Caco-2 (cell line): Measurements from ENCODE around the gene SELENOW. TPM values are rescaled to one million over a fixed set of nuclear protein-coding genes. Genes with fewer than 3 reads are reported as not detected.
"Not testable (repeated sequence)": the region's sequence is repeated elsewhere in the genome, so short reads cannot be mapped to it uniquely, and the experiment has no call there.

Source experiments
- BruUV-seq: library from RNA; stranded (reverse); fragments of 400-500 nt; replicated peaks from 2 replicates; lab custom pipeline; 2021; lab: Mats Ljungman, UMichigan
- CTCF ChIA-PET: fragments of 300-600 bp; sonication (Branson Sonifier 250); formaldehyde crosslinking; loops from one replicate; lab custom pipeline; 2022; ENCODE audit warnings: antibody characterized with exemption; lab: Charles Lee
- POLR2A ChIA-PET: fragments of 300-600 bp; sonication (Branson Sonifier 250); formaldehyde crosslinking; loops from one replicate; lab custom pipeline; 2022; ENCODE audit warnings: antibody characterized with exemption; lab: Charles Lee
- DNase-seq, 2 experiments: peaks; one replicate each; pipeline versions ENCODE4 v3.0.0 to v3.0.0-alpha.2; 2020 to 2022
- H3K27me3 ChIP-seq: replicated peaks from 2 replicates; pipeline ENCODE4 v1.6.0; 2011; ENCODE audit warnings: low read length; ENCODE audit not compliant: control insufficient read depth, insufficient read depth
- H3K36me3 ChIP-seq: 2 replicates; pipeline ENCODE4 v1.5.1; 2011; ENCODE audit warnings: low read length; ENCODE audit not compliant: control insufficient read depth, insufficient read depth
- H3K4me1 ChIP-seq: fragments of 250-450 bp; sonication (Bioruptor Pico); 2 replicates; pipeline ENCODE4 v1.5.1; 2020; ENCODE audit warnings: mild to moderate bottlenecking
- H3K4me3 ChIP-seq: 2 replicates; pipeline ENCODE4 v1.5.1; 2011; ENCODE audit warnings: low read depth, mild to moderate bottlenecking, control low read depth, low read length
- H3K9me3 ChIP-seq: fragments of 250-450 bp; sonication (Bioruptor Pico); 2 replicates; pipeline ENCODE4 v1.5.1; 2020; ENCODE audit warnings: mild to moderate bottlenecking, moderate library complexity
- H3K27ac Mint-ChIP-seq: one replicate; pipeline ENCODE4 v1.8.0; 2022; ENCODE audit warnings: mixed read lengths; ENCODE audit not compliant: unreplicated experiment
- H3K27me3 Mint-ChIP-seq: one replicate; pipeline ENCODE4 v1.8.0; 2022; ENCODE audit warnings: mixed read lengths; ENCODE audit not compliant: insufficient read depth, unreplicated experiment
- H3K36me3 Mint-ChIP-seq: one replicate; pipeline ENCODE4 v1.8.0; 2022; ENCODE audit warnings: mild to moderate bottlenecking, mixed read lengths; ENCODE audit not compliant: insufficient read depth, unreplicated experiment
- H3K4me1 Mint-ChIP-seq: one replicate; pipeline ENCODE4 v1.8.0; 2022; ENCODE audit warnings: low read depth, mixed read lengths; ENCODE audit not compliant: unreplicated experiment
- H3K4me3 Mint-ChIP-seq: one replicate; pipeline ENCODE4 v1.8.0; 2022; ENCODE audit warnings: mild to moderate bottlenecking, moderate library complexity, mixed read lengths; ENCODE audit not compliant: unreplicated experiment
- H3K9me3 Mint-ChIP-seq: one replicate; pipeline ENCODE4 v1.8.0; 2022; ENCODE audit warnings: mixed read lengths; ENCODE audit not compliant: unreplicated experiment
- intact Hi-C: fragments of 100-400 bp; cut with micrococcal nuclease; formaldehyde crosslinking; loops from one replicate; pipeline ENCODE4 v1.10.0; 2022; ENCODE audit not compliant: unreplicated experiment
- total RNA-seq: library from RNA; stranded (reverse); gene quantifications from 2 replicates; pipeline ENCODE4 v1.2.3, GENCODE V29; 2022
- TF ChIP-seq, protein P1 (sequence below), 2 experiments: fragments of 200-600 bp in 1 of 2; IDR thresholded peaks; 1 replicate in 1 of 2; 2 replicates in 1 of 2; pipeline versions ENCODE4 v1.5.1 to v1.8.0; 2011 to 2022; ENCODE audit warnings: antibody characterized with exemption in 1 of 2, control low read depth in 1 of 2, inconsistent platforms in 1 of 2, low read depth in 1 of 2, low read length in 1 of 2, mild to moderate bottlenecking in 1 of 2, moderate library complexity in 1 of 2; ENCODE audit not compliant: insufficient read depth in 1 of 2, severe bottlenecking in 1 of 2, unreplicated experiment in 1 of 2

SELENOW gene
- total RNA-seq, 1 experiment from 2014 or later = 110 TPM

- POLR2A ChIA-PET = interaction anchor here (0.7 kb wide), 1 partner anchor 83 kb away, joined by 5 read pairs; no protein-coding TSS in a partner anchor
- no TSS peak for BruUV-seq
- no peaks in the 10 kb centered on the region for H3K9me3 Mint-ChIP-seq
Observed at GRCh38 chr19:47786566-47786965, 8.1 kb downstream of the SELENOW start.

GRCh38 chr19:47787307-47787706 lies 8.8 kb downstream of the SELENOW start:
- CTCF ChIA-PET = interaction anchor here (3.3 kb wide), 1 partner anchor 20 kb away, joined by 20 read pairs; no protein-coding TSS in a partner anchor

More at GRCh38 chr19:47786566-47786965, 8.1 kb downstream of the SELENOW start:
- Mint-ChIP-seq H3K4me3 (no peak overlapping the region), H3K36me3 (peaks cover 47% of the 10 kb centered on the region), H3K27ac (no peak overlapping the region), H3K27me3 (no peaks in the 10 kb centered on the region), H3K4me1 (peaks cover 2% of the 10 kb centered on the region)
- intact Hi-C loops = no loop called here
- no peak for DNase-seq
- Histone ChIP-seq H3K27me3 (no peaks in the 10 kb centered on the region), H3K36me3 (no peaks in the 10 kb centered on the region; the same call in 1 of the 2 replicates), H3K4me3 (no peak overlapping the region), H3K4me1 (no peaks in the 10 kb centered on the region), H3K9me3 (no peaks in the 10 kb centered on the region)
- TF ChIP-seq, protein P1, sequence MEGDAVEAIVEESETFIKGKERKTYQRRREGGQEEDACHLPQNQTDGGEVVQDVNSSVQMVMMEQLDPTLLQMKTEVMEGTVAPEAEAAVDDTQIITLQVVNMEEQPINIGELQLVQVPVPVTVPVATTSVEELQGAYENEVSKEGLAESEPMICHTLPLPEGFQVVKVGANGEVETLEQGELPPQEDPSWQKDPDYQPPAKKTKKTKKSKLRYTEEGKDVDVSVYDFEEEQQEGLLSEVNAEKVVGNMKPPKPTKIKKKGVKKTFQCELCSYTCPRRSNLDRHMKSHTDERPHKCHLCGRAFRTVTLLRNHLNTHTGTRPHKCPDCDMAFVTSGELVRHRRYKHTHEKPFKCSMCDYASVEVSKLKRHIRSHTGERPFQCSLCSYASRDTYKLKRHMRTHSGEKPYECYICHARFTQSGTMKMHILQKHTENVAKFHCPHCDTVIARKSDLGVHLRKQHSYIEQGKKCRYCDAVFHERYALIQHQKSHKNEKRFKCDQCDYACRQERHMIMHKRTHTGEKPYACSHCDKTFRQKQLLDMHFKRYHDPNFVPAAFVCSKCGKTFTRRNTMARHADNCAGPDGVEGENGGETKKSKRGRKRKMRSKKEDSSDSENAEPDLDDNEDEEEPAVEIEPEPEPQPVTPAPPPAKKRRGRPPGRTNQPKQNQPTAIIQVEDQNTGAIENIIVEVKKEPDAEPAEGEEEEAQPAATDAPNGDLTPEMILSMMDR (IDR thresholded peaks at IDR 0.05; ENCODE audit: insufficient read depth in 1 of 2, low read depth in 1 of 2, low read length in 1 of 2, severe bottlenecking in 1 of 2, unreplicated experiment in 1 of 2) = no peak
- CTCF ChIA-PET = interaction anchor here (3.3 kb wide), 1 partner anchor 20 kb away, joined by 20 read pairs; no protein-coding TSS in a partner anchor

GRCh38 chr19:47789811-47790210 lies 11.3 kb downstream of the SELENOW start:
- H3K9me3 ChIP-seq, H3K27me3 Mint-ChIP-seq, BruUV-seq, H3K4me1 ChIP-seq, H3K4me3 Mint-ChIP-seq, H3K4me3 ChIP-seq, H3K27me3 ChIP-seq, H3K9me3 Mint-ChIP-seq, DNase-seq, CTCF ChIA-PET, H3K4me1 Mint-ChIP-seq, H3K36me3 ChIP-seq, H3K27ac Mint-ChIP-seq: not testable (repeated sequence)
- intact Hi-C loops = loop anchor here (1.0 to 2.0 kb wide), 2 partner anchors 45 to 77 kb away; partner anchors contain the start of genes EHD2 and NOP53
- peaks cover 25% of the 10 kb centered on the region for H3K36me3 Mint-ChIP-seq
- POLR2A ChIA-PET = interaction anchor here (0.7 kb wide), 1 partner anchor 414 kb away, joined by 7 read pairs; no protein-coding TSS in a partner anchor

More at GRCh38 chr19:47787307-47787706, 8.8 kb downstream of the SELENOW start:
- POLR2A ChIA-PET, H3K9me3 Mint-ChIP-seq, H3K4me3 ChIP-seq, H3K4me1 ChIP-seq, H3K27me3 Mint-ChIP-seq, BruUV-seq, intact Hi-C loops, H3K27me3 ChIP-seq, H3K9me3 ChIP-seq, H3K36me3 ChIP-seq, H3K4me3 Mint-ChIP-seq, DNase-seq, H3K27ac Mint-ChIP-seq, H3K4me1 Mint-ChIP-seq: not testable (repeated sequence)
- peaks cover 41% of the 10 kb centered on the region for H3K36me3 Mint-ChIP-seq

DNA sequence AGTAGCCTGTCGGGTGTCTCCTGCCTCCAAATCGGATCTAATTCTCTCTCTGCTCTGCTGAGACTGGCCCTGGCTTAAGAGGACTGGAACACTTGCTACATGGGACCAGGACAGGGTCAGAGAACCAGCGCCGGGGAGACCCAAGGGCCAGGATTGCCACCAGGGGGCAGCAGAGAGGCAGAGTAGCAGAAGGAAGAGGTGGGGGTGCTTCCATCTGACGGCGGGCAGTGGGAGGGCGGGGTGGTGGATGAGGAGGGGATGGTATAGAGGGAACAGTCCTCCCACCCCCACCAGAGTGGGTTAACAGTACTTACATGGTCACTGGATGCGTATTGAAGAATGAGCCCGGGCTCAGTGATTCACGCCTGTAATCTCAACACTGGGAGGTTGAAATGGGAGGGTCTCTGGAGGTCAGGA lies 11.9 kb downstream of the SELENOW start:
- DNase-seq = peak; percentile 88 to 89
- no peaks in the 10 kb centered on the region for H3K9me3 Mint-ChIP-seq
- TF ChIP-seq, protein P1 (IDR thresholded peaks at IDR 0.05; ENCODE audit: insufficient read depth in 1 of 2, low read depth in 1 of 2, low read length in 1 of 2, severe bottlenecking in 1 of 2, unreplicated experiment in 1 of 2) = peak; percentile 85 to 88
- ChIA-PET POLR2A (interaction anchor here (0.6 kb wide), 3 partner anchors 304 to 543 kb away, joined by 3 to 5 read pairs (median 4); no protein-coding TSS in a partner anchor), CTCF (no interaction called here)
- Histone ChIP-seq H3K4me3 (no peak overlapping the region), H3K4me1 (no peaks in the 10 kb centered on the region), H3K36me3 (no peaks in the 10 kb centered on the region), H3K9me3 (0 out of 2 replicates have a peak, but pooled peaks cover 5% of the 10 kb centered on the region), H3K27me3 (no peaks in the 10 kb centered on the region)
- H3K27ac Mint-ChIP-seq = no peak overlapping the region
- H3K4me1 Mint-ChIP-seq = no peaks in the 10 kb centered on the region
- peaks cover 19% of the 10 kb centered on the region for H3K36me3 Mint-ChIP-seq
- H3K4me3 Mint-ChIP-seq = no peak overlapping the region
- BruUV-seq = no TSS peak
- intact Hi-C loops = no loop called here
- H3K27me3 Mint-ChIP-seq = no peaks in the 10 kb centered on the region
